ENCODE results near the gene DGAT2. TPM values are rescaled to one million over a fixed set of nuclear protein-coding genes. Genes with fewer than 3 reads are reported as not detected.

The DGAT2 gene
- total RNA-seq, 1 donor from 2014 or later = 1.7 TPM

GRCh38 chr11:75759832-75760231, 8.7 kb upstream of the DGAT2 start:
- Histone ChIP-seq H3K36me3 (no peaks in the 10 kb centered on the region), H3K9ac (no peak overlapping the region), H3K4me2 (no peak overlapping the region), H3K79me2 (ENCODE audit: low read depth) (no peaks in the 10 kb centered on the region), H2AFZ (replicated peaks) (no peak overlapping the region), H4K20me1 (ENCODE audit: low read depth) (no peaks in the 10 kb centered on the region), H3K4me3 (no peak overlapping the region), H3K9me3 (ENCODE audit: low read depth) (no peaks in the 10 kb centered on the region), H3K4me1 (no peaks in the 10 kb centered on the region), H3K27ac (no peak overlapping the region), H3K27me3 (no peaks in the 10 kb centered on the region), H3F3A (ENCODE audit: low read depth) (no peaks in the 10 kb centered on the region)
- H3K9me3 Mint-ChIP-seq = no peaks in the 10 kb centered on the region
- no peak for DNase-seq (ENCODE audit: low spot score)
- no peak overlapping the region for H3K27ac Mint-ChIP-seq
- TF ChIP-seq EZH2phosphoT487 (IDR thresholded peaks at IDR 0.05) = no peak
- H3K36me3 Mint-ChIP-seq = no peaks in the 10 kb centered on the region
- H3K27me3 Mint-ChIP-seq (ENCODE audit: insufficient read depth, low read depth) = peaks cover 11% of the 10 kb centered on the region
- peaks cover 5% of the 10 kb centered on the region for H3K4me1 Mint-ChIP-seq
- no peak overlapping the region for H3K4me3 Mint-ChIP-seq

GRCh38 chr11:75760243-75760642, 8.3 kb upstream of the DGAT2 start:
- peaks cover 11% of the 10 kb centered on the region for H3K27me3 Mint-ChIP-seq (ENCODE audit: insufficient read depth, low read depth)
- Histone ChIP-seq H3K27ac (no peak overlapping the region), H3K9ac (no peak overlapping the region), H3K4me2 (no peak overlapping the region), H3K4me1 (no peaks in the 10 kb centered on the region), H3K4me3 (no peak overlapping the region), H3K9me3 (ENCODE audit: low read depth) (no peaks in the 10 kb centered on the region), H3K79me2 (ENCODE audit: low read depth) (no peaks in the 10 kb centered on the region), H4K20me1 (ENCODE audit: low read depth) (no peaks in the 10 kb centered on the region), H3K27me3 (no peaks in the 10 kb centered on the region), H2AFZ (replicated peaks) (no peak overlapping the region), H3F3A (ENCODE audit: low read depth) (no peaks in the 10 kb centered on the region), H3K36me3 (no peaks in the 10 kb centered on the region)
- no peak for TF ChIP-seq EZH2 (IDR thresholded peaks at IDR 0.05)
- no peak for TF ChIP-seq EZH2phosphoT487 (IDR thresholded peaks at IDR 0.05)
- TF ChIP-seq CTCF (IDR thresholded peaks at IDR 0.05) = no peak
- H3K4me1 Mint-ChIP-seq = peaks cover 5% of the 10 kb centered on the region
- no peaks in the 10 kb centered on the region for H3K36me3 Mint-ChIP-seq
- no peaks in the 10 kb centered on the region for H3K9me3 Mint-ChIP-seq
- H3K27ac Mint-ChIP-seq = no peak overlapping the region
- no peak for DNase-seq (ENCODE audit: low spot score)
- no peak overlapping the region for H3K4me3 Mint-ChIP-seq

- no peak for DNase-seq (ENCODE audit: low spot score)
- no peak overlapping the region for H3K27ac ChIP-seq
- no peaks in the 10 kb centered on the region for H3F3A ChIP-seq (ENCODE audit: low read depth)
- H3K27me3 ChIP-seq = no peaks in the 10 kb centered on the region
- no peaks in the 10 kb centered on the region for H3K79me2 ChIP-seq (ENCODE audit: low read depth)
- no peak overlapping the region for H3K4me3 Mint-ChIP-seq
- TF ChIP-seq CTCF (IDR thresholded peaks at IDR 0.05) (no peak), EZH2 (IDR thresholded peaks at IDR 0.05) (no peak), EZH2phosphoT487 (IDR thresholded peaks at IDR 0.05) (no peak)
- H3K9me3 Mint-ChIP-seq = peaks cover 2% of the 10 kb centered on the region
- H3K4me3 ChIP-seq = no peak overlapping the region
- no peak overlapping the region for H3K4me2 ChIP-seq
- H4K20me1 ChIP-seq (ENCODE audit: low read depth) = no peaks in the 10 kb centered on the region
- H3K9me3 ChIP-seq (ENCODE audit: low read depth) = no peaks in the 10 kb centered on the region
- no peak overlapping the region for H3K9ac ChIP-seq
- H3K27me3 Mint-ChIP-seq (ENCODE audit: insufficient read depth, low read depth) = peaks cover 10% of the 10 kb centered on the region
- peaks cover 5% of the 10 kb centered on the region for H3K4me1 Mint-ChIP-seq
- H3K4me1 ChIP-seq = no peaks in the 10 kb centered on the region
- H3K36me3 Mint-ChIP-seq = no peaks in the 10 kb centered on the region
- H3K36me3 ChIP-seq = no peaks in the 10 kb centered on the region
- H2AFZ ChIP-seq (replicated peaks) = no peak overlapping the region
- H3K27ac Mint-ChIP-seq = no peak overlapping the region
These were observed 7.7 kb upstream of the DGAT2 start for GRCh38 chr11:75760710-75761493.

- no peaks in the 10 kb centered on the region for H3K36me3 ChIP-seq
- H3K9me3 ChIP-seq (ENCODE audit: low read depth) = no peaks in the 10 kb centered on the region
- Mint-ChIP-seq H3K4me3 (no peak overlapping the region), H3K27me3 (ENCODE audit: insufficient read depth, low read depth) (peaks cover 21% of the 10 kb centered on the region), H3K4me1 (peaks cover 14% of the 10 kb centered on the region), H3K27ac (no peak overlapping the region), H3K36me3 (peaks cover under 1% of the 10 kb centered on the region), H3K9me3 (peaks cover 3% of the 10 kb centered on the region)
- TF ChIP-seq EZH2 (IDR thresholded peaks at IDR 0.05) = no peak
- TF ChIP-seq CTCF (IDR thresholded peaks at IDR 0.05) = no peak
- TF ChIP-seq EZH2phosphoT487 (IDR thresholded peaks at IDR 0.05) = no peak
- no peak overlapping the region for H3K27ac ChIP-seq
- DNase-seq (ENCODE audit: low spot score) = no peak
- no peak overlapping the region for H3K4me3 ChIP-seq
- H2AFZ ChIP-seq (replicated peaks) = no peak overlapping the region
- no peaks in the 10 kb centered on the region for H3F3A ChIP-seq (ENCODE audit: low read depth)
- no peaks in the 10 kb centered on the region for H4K20me1 ChIP-seq (ENCODE audit: low read depth)
- H3K4me2 ChIP-seq = no peak overlapping the region
- peaks cover 7% of the 10 kb centered on the region for H3K4me1 ChIP-seq
- H3K79me2 ChIP-seq (ENCODE audit: low read depth) = no peaks in the 10 kb centered on the region
- peaks cover under 1% of the 10 kb centered on the region for H3K27me3 ChIP-seq
- no peak overlapping the region for H3K9ac ChIP-seq
These were observed 6.4 kb upstream of the DGAT2 start for GRCh38 chr11:75762158-75762557.

All from neural progenitor cell (in vitro differentiated cells).